Lower lobe of right lung (tissue), 2 donors: Measurements from ENCODE around the gene TMEM150C. TPM values are rescaled to one million over a fixed set of nuclear protein-coding genes. Genes with fewer than 3 reads are reported as not detected.

Source experiments
- ATAC-seq, 2 donors: fragments of 200-7000 bp; cut with Tn5 transposase; one replicate each; pipeline ENCODE4 v1.9.1; 2020 to 2022; ENCODE audit warnings: mild to moderate bottlenecking in 2 of 2, moderate library complexity in 2 of 2
- DNase-seq: peaks from one replicate; pipeline ENCODE4 v3.0.0-alpha.2; 2020
- H3K27ac ChIP-seq: fragments of 200-600 bp; one replicate; pipeline ENCODE4 v1.8.0; 2022
- H3K27me3 ChIP-seq: fragments of 200-600 bp; one replicate; pipeline ENCODE4 v1.8.0; 2022; ENCODE audit warnings: low read depth
- H3K36me3 ChIP-seq: fragments of 200-600 bp; one replicate; pipeline ENCODE4 v1.8.0; 2022; ENCODE audit warnings: mild to moderate bottlenecking
- H3K4me1 ChIP-seq: fragments of 200-600 bp; one replicate; pipeline ENCODE4 v1.8.0; 2022
- H3K4me3 ChIP-seq: fragments of 200-600 bp; one replicate; pipeline ENCODE4 v1.8.0; 2022; ENCODE audit warnings: mild to moderate bottlenecking
- H3K9me3 ChIP-seq: fragments of 200-600 bp; one replicate; pipeline ENCODE4 v1.8.0; 2022
- intact Hi-C: fragments of 100-400 bp; cut with DNase I; formaldehyde crosslinking; loops from one replicate; pipeline ENCODE4 v1.11.0; 2022
- total RNA-seq: library from RNA; stranded (reverse); fragmentation: NEBNext Ultra II Directional; extraction: Animal tissue kit (Norgen Biotek cat#: 25700); gene quantifications from one replicate; pipeline ENCODE4 v1.2.1, GENCODE V29; 2021
- TF ChIP-seq, protein P1 (sequence below): fragments of 200-600 bp; IDR thresholded peaks from one replicate; pipeline ENCODE4 v1.8.0; 2022; ENCODE audit warnings: antibody characterized with exemption, mild to moderate bottlenecking
- donor health status: DM: no; HTN: yes; CAD: no; lungs with severe emphysema.

Gene TMEM150C
- total RNA-seq, 1 donor from 2014 or later, result 6.9 TPM

DNA sequence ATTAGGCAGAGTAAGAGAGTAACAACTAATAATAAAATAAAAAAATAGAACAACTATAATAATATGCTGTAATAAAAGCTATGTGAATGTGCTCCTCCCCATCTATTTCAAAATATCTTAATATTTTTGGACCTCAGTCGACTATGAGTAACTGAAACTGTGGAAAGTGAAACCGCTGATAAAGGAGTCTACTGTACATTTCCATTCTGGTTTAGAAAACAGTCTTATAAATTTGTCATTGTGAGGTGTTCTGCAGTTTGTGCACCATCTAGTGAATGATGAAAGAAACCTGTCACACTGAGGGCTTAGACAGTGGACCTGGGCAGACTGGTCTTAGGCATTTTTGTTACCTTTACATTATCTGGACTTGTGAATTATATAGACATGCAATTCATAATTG, 42.0 kb downstream of the TMEM150C start:
- H3K4me3 ChIP-seq, result no peak overlapping the region
- no peaks in the 10 kb centered on the region for H3K4me1 ChIP-seq
- no peaks in the 10 kb centered on the region for H3K27me3 ChIP-seq
- ATAC-seq (no peak), DNase-seq (no peak)
- intact Hi-C loops, result no loop called here
- no peaks in the 10 kb centered on the region for H3K36me3 ChIP-seq
- H3K9me3 ChIP-seq, result no peaks in the 10 kb centered on the region
- H3K27ac ChIP-seq, result no peak overlapping the region
- TF ChIP-seq, protein P1, sequence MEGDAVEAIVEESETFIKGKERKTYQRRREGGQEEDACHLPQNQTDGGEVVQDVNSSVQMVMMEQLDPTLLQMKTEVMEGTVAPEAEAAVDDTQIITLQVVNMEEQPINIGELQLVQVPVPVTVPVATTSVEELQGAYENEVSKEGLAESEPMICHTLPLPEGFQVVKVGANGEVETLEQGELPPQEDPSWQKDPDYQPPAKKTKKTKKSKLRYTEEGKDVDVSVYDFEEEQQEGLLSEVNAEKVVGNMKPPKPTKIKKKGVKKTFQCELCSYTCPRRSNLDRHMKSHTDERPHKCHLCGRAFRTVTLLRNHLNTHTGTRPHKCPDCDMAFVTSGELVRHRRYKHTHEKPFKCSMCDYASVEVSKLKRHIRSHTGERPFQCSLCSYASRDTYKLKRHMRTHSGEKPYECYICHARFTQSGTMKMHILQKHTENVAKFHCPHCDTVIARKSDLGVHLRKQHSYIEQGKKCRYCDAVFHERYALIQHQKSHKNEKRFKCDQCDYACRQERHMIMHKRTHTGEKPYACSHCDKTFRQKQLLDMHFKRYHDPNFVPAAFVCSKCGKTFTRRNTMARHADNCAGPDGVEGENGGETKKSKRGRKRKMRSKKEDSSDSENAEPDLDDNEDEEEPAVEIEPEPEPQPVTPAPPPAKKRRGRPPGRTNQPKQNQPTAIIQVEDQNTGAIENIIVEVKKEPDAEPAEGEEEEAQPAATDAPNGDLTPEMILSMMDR, result no peak

DNA sequence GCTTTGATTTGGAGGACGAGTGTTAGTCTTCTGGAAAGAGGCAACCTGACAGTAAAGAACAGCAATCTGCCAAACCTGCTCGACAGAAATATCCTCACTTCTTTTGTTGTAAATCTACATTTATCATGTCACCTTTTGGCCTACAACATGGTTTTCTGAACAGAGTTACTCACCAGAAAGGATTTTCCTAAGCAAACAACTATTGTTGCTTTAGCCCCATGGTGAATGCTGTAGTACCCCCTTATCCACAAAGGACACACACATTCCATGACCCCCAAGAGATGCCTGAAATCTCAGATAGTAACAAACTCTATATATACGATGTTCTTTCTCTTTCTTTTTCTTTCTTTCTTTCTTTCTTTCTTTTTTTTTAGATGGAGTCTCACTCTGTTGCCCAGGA, 42.7 kb downstream of the TMEM150C start:
- ATAC-seq (no peak), DNase-seq (no peak)
- H3K4me3 ChIP-seq, result no peak overlapping the region
- TF ChIP-seq, protein P1, result no peak
- H3K27me3 ChIP-seq, result no peaks in the 10 kb centered on the region
- H3K27ac ChIP-seq, result no peak overlapping the region
- intact Hi-C loops, result no loop called here
- H3K36me3 ChIP-seq, result no peaks in the 10 kb centered on the region
- no peaks in the 10 kb centered on the region for H3K4me1 ChIP-seq
- no peaks in the 10 kb centered on the region for H3K9me3 ChIP-seq

DNA sequence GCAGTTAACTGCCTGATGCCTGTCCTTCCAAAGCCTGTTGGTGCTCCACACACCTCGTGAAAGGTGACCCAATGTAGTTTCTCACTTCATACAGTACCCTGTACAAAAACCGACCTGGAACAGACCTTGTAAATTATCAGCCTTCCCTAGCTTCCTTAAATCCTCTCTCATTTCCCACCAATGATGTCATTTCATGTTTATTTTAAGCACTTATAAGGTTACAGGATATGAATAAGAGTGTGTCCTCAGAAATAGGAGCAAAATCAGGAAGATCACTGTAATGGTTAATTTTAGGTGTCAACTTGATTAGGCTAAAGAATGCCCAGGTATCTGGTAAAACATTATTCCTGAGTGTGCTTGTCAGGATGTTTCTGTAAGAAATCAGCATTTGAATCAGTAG, 44.7 kb downstream of the TMEM150C start:
- no peak for ATAC-seq
- Histone ChIP-seq H3K36me3 (no peaks in the 10 kb centered on the region), H3K27ac (no peak overlapping the region), H3K9me3 (no peaks in the 10 kb centered on the region), H3K4me3 (no peak overlapping the region), H3K4me1 (no peaks in the 10 kb centered on the region), H3K27me3 (no peaks in the 10 kb centered on the region)
- TF ChIP-seq, protein P1, result no peak
- no peak for DNase-seq
- intact Hi-C loops, result no loop called here

DNA sequence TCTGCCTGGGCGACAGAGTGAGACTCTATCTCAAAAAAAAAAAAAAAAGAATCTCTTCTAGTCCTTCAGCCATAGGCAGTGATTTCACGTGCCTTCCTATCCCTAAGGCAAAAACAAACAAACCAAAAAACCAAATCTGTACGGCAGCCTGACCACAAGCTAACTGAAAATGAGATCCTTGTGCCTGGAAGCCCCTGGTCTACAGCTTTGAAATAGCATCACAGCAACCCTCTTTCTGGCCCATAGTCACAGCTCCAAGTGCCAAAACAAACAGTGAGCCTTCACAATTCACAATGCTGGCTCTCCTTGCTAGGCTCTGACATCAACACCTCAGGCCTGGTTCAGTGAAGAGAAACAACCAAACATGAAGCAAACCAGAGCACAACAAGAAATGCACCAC, 46.1 kb downstream of the TMEM150C start:
- intact Hi-C loops, result no loop called here
- no peaks in the 10 kb centered on the region for H3K27me3 ChIP-seq
- H3K27ac ChIP-seq, result no peak overlapping the region
- no peak overlapping the region for H3K4me3 ChIP-seq
- TF ChIP-seq, protein P1, result no peak
- ATAC-seq, result no peak
- no peaks in the 10 kb centered on the region for H3K36me3 ChIP-seq
- no peaks in the 10 kb centered on the region for H3K9me3 ChIP-seq
- no peaks in the 10 kb centered on the region for H3K4me1 ChIP-seq
- no peak for DNase-seq

DNA sequence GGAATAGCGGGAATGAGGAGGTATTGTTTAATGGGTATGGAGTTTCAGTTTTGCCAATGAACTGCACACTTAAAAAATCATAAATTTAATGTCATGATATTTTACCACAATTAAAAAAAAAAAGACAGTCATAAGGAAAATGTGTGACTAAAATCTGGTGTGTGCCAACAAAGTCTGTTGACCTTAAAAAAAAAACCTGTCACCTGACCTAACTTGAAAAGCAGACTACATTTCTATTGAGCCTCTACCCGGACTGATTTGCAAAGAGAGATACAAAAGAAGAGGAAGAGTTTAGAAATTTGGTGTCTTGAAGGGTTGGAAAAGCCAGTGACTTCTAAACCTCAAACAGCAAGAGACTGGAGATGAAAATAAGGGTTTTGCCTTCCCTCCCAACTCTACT, 48.4 kb downstream of the TMEM150C start:
- TF ChIP-seq, protein P1, result no peak
- ATAC-seq, result no peak
- H3K36me3 ChIP-seq, result no peaks in the 10 kb centered on the region
- no peak overlapping the region for H3K4me3 ChIP-seq
- no peaks in the 10 kb centered on the region for H3K27me3 ChIP-seq
- no peak overlapping the region for H3K27ac ChIP-seq
- H3K4me1 ChIP-seq, result no peaks in the 10 kb centered on the region
- no peak for DNase-seq
- intact Hi-C loops, result no loop called here
- no peaks in the 10 kb centered on the region for H3K9me3 ChIP-seq

DNA sequence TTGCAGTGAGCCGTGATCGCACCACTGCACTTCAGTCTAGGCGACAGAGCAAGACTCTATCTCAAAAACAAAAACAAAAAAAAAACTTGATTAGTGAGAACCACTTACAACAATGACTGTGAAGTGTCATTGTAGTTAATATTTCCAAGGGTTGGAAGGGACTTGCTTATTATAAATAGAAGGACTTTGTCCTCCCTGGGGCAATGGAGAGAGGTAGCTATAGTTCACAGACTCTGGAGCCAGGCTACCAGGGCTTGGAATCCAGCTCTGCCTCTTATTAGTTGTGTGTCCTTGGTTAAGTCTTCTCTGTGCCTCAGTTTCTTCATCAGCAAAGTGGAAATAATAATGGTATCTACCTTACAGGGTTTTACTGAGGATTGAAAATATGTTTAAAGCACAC, 51.6 kb downstream of the TMEM150C start:
- Histone ChIP-seq H3K9me3 (no peaks in the 10 kb centered on the region), H3K27ac (no peak overlapping the region), H3K4me1 (no peaks in the 10 kb centered on the region), H3K36me3 (no peaks in the 10 kb centered on the region), H3K27me3 (no peaks in the 10 kb centered on the region), H3K4me3 (no peak overlapping the region)
- intact Hi-C loops, result no loop called here
- no peak for DNase-seq
- ATAC-seq, result no peak
- TF ChIP-seq, protein P1, result no peak
